Skeletal muscle cell (primary cell): Measurements from ENCODE around the gene FGF22.
A peak's percentile ranks its signal among the peaks of the same experiment; 100 is the strongest.
"Not testable (repeated sequence)": the region's sequence is repeated elsewhere in the genome, so short reads cannot be mapped to it uniquely, and the experiment has no call there.

ENCODE experiments used
- DNase-seq: peaks from one replicate; pipeline ENCODE4 v3.0.0-alpha.2; 2010; ENCODE audit warnings: low read depth
- H3K4me3 ChIP-seq: 2 replicates; pipeline ENCODE4 v1.5.1; 2011; ENCODE audit warnings: low read depth, mild to moderate bottlenecking, control low read depth, low read length, moderate library complexity

FGF22 gene

GRCh38 chr19:652467-653389 is 13.0 kb downstream of the FGF22 start:
- no peak overlapping the region for H3K4me3 ChIP-seq
- no peak for DNase-seq

- no peak for DNase-seq
- no peak overlapping the region for H3K4me3 ChIP-seq
These were observed 13.7 kb downstream of the FGF22 start for GRCh38 chr19:653425-653824.

- H3K4me3 ChIP-seq, result no peak overlapping the region
- DNase-seq, result no peak
These were observed 16.0 kb downstream of the FGF22 start for GRCh38 chr19:655691-656090.

- H3K4me3 ChIP-seq, result no peak overlapping the region
- no peak for DNase-seq
These were observed 17.3 kb downstream of the FGF22 start for GRCh38 chr19:656751-657559.

- no peak for DNase-seq
- no peak overlapping the region for H3K4me3 ChIP-seq
These were observed 17.9 kb downstream of the FGF22 start for GRCh38 chr19:657611-658010.

GRCh38 chr19:658059-658839 is 18.6 kb downstream of the FGF22 start:
- no peak for DNase-seq
- H3K4me3 ChIP-seq, result no peak overlapping the region

GRCh38 chr19:658916-659839 is 19.5 kb downstream of the FGF22 start:
- H3K4me3 ChIP-seq, result no peak overlapping the region
- no peak for DNase-seq

- no peak for DNase-seq
- peak overlapping the region; percentile 95 for H3K4me3 ChIP-seq
These were observed 21.2 kb downstream of the FGF22 start for GRCh38 chr19:660793-661426.

- no peak for DNase-seq
- H3K4me3 ChIP-seq, result peak overlapping the region; percentile 95
These were observed 21.9 kb downstream of the FGF22 start for GRCh38 chr19:661427-662196.

- peak overlapping the region; percentile 95 for H3K4me3 ChIP-seq
- DNase-seq, result no peak
These were observed 22.7 kb downstream of the FGF22 start for GRCh38 chr19:662207-662961.

GRCh38 chr19:662962-663681 is 23.4 kb downstream of the FGF22 start, which contains the start of gene RNF126:
Gene RNF126 (minus strand): TSS chr19:663214. CDS start chr19:663121, 93 bp downstream.
- H3K4me3 ChIP-seq, result peak within 1 kb of the TSS; percentile 95
- peak; percentile 73 for DNase-seq

GRCh38 chr19:663682-664117 is 24.0 kb downstream of the FGF22 start:
- DNase-seq, result no peak
- peak overlapping the region; percentile 55 for H3K4me3 ChIP-seq

- DNase-seq, result no peak
- H3K4me3 ChIP-seq, result no peak overlapping the region
These were observed 25.3 kb downstream of the FGF22 start for GRCh38 chr19:664913-665443.

GRCh38 chr19:666985-667573 is 27.4 kb downstream of the FGF22 start:
- DNase-seq, H3K4me3 ChIP-seq: not testable (repeated sequence)

- H3K4me3 ChIP-seq, DNase-seq: not testable (repeated sequence)
These were observed 29.2 kb downstream of the FGF22 start for GRCh38 chr19:668675-669434.
